Gastrocnemius medialis (tissue), 4 donors: ENCODE data around the gene VCL. TPM values are rescaled to one million over a fixed set of nuclear protein-coding genes. Genes with fewer than 3 reads are reported as not detected.
A peak's percentile ranks its signal among the peaks of the same experiment; 100 is the strongest.

Experiments
- ATAC-seq, 2 donors: fragments of 150-250 bp; one replicate each; pipeline ENCODE4 v1.9.1; 2016
- DNase-seq, 2 donors: peaks; one replicate each; pipeline ENCODE4 v3.0.0-alpha.2; 2019
- H3K27ac ChIP-seq, 4 donors: fragments of 200-600 bp; sonication (generic); 1 replicate in 1 of 4; 2 replicates in 3 of 4; pipeline ENCODE4 v1.5.1; 2016 to 2018; ENCODE audit warnings: mild to moderate bottlenecking in 2 of 4, moderate library complexity in 1 of 4
- H3K27me3 ChIP-seq, 3 donors: fragments of 200-600 bp; sonication (generic) in 2 of 3; 1 replicate in 1 of 3; 2 replicates in 2 of 3; pipeline versions ENCODE4 v1.5.1 to v1.6.0; 2016 to 2019; ENCODE audit warnings: mild to moderate bottlenecking in 1 of 3, moderate library complexity in 1 of 3
- H3K36me3 ChIP-seq, 2 donors: fragments of 200-600 bp; sonication (generic) in 1 of 2; one replicate each; pipeline ENCODE4 v1.5.1; 2017 to 2018
- H3K4me1 ChIP-seq, 2 donors: fragments of 200-600 bp; sonication (generic) in 1 of 2; one replicate each; pipeline ENCODE4 v1.5.1; 2016 to 2017; ENCODE audit warnings: mild to moderate bottlenecking in 2 of 2
- H3K4me3 ChIP-seq, 4 donors: fragments of 200-600 bp; sonication (generic) in 3 of 4; 1 replicate in 1 of 4; 2 replicates in 3 of 4; pipeline ENCODE4 v1.5.1; 2016 to 2019; ENCODE audit warnings: mild to moderate bottlenecking in 2 of 4
- H3K9me3 ChIP-seq, 3 donors: fragments of 200-600 bp; sonication (generic) in 2 of 3; 1 replicate in 1 of 3; 2 replicates in 2 of 3; pipeline ENCODE4 v1.5.1; 2016 to 2019
- POLR2A ChIP-seq, 2 donors: fragments of 450-650 bp; IDR thresholded peaks; one replicate each; pipeline ENCODE4 v1.6.1; 2017; ENCODE audit warnings: antibody characterized with exemption in 2 of 2, mild to moderate bottlenecking in 2 of 2, moderate library complexity in 2 of 2
- in situ Hi-C, 4 donors: fragments of 200-750 bp; cut with MboI; loops; one replicate each; pipeline versions ENCODE4 v1.15.0 to v1.8.0; 2017; ENCODE audit warnings: low sequenced_read_pairs in 4 of 4
- intact Hi-C: fragments of 100-400 bp; cut with DNase I; formaldehyde crosslinking; loops from one replicate; pipeline ENCODE4 v1.15.1; 2023; ENCODE audit warnings: low total_unique reads
- total RNA-seq, 4 donors: library from RNA; depleted of rRNA; stranded (reverse); fragments of >200 nt; gene quantifications; one replicate each; pipeline versions ENCODE4 v1.1.0 to v1.2.3, GENCODE V29; 2016
- TF ChIP-seq, protein P1 (sequence below), 5 experiments: fragments of 450-650 bp in 3 of 5; fragments of 200-600 bp in 2 of 5; sonication (generic) in 2 of 5; IDR thresholded peaks in 4 of 5; conservative IDR thresholded peaks in 1 of 5; 1 replicate in 4 of 5; 2 replicates in 1 of 5; pipeline ENCODE4 v1.5.1; 2016 to 2019; ENCODE audit warnings: antibody characterized with exemption in 5 of 5, mild to moderate bottlenecking in 3 of 5, moderate library complexity in 3 of 5

Gene VCL
- total RNA-seq, 4 donors from 2014 or later: 129 to 299 (median 210) TPM

DNA sequence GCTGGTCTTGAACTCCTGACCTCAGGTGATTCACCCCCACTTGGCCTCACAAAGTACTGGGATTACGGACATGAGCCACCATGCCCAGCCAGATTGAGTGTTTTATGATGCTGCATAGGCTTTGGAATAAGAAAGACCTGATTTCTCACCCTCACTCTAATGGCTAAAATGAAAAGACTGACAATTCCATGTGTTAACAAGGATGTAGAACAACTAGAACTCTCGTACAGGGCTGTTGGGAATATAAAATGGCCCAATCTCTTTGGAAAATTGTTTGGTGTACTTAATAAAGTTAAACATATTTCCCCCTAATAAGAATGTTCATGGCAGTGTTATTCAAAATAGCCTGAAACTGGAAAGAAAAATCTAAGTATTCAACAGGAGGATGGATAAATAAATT is 43.2 kb upstream of the VCL start:
- no peak for ATAC-seq
- H3K27me3 ChIP-seq: no peaks in the 10 kb centered on the region
- intact Hi-C loops (loop anchor here (5.0 kb wide), 2 partner anchors 67 to 128 kb away; no protein-coding TSS in a partner anchor), in situ Hi-C loops (no loop called here)
- TF ChIP-seq POLR2A (IDR thresholded peaks at IDR 0.05): no peak
- TF ChIP-seq, protein P1, sequence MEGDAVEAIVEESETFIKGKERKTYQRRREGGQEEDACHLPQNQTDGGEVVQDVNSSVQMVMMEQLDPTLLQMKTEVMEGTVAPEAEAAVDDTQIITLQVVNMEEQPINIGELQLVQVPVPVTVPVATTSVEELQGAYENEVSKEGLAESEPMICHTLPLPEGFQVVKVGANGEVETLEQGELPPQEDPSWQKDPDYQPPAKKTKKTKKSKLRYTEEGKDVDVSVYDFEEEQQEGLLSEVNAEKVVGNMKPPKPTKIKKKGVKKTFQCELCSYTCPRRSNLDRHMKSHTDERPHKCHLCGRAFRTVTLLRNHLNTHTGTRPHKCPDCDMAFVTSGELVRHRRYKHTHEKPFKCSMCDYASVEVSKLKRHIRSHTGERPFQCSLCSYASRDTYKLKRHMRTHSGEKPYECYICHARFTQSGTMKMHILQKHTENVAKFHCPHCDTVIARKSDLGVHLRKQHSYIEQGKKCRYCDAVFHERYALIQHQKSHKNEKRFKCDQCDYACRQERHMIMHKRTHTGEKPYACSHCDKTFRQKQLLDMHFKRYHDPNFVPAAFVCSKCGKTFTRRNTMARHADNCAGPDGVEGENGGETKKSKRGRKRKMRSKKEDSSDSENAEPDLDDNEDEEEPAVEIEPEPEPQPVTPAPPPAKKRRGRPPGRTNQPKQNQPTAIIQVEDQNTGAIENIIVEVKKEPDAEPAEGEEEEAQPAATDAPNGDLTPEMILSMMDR (IDR thresholded peaks at IDR 0.05 in 4 of 5, conservative IDR thresholded peaks at IDR 0.05 in 1 of 5): no peak
- no peak overlapping the region for H3K4me3 ChIP-seq
- DNase-seq: no peak
- no peaks in the 10 kb centered on the region for H3K9me3 ChIP-seq
- no peaks in the 10 kb centered on the region for H3K36me3 ChIP-seq
- H3K4me1 ChIP-seq: peaks cover 10 to 11% of the 10 kb centered on the region in 2 donors
- H3K27ac ChIP-seq: no peak overlapping the region

DNA sequence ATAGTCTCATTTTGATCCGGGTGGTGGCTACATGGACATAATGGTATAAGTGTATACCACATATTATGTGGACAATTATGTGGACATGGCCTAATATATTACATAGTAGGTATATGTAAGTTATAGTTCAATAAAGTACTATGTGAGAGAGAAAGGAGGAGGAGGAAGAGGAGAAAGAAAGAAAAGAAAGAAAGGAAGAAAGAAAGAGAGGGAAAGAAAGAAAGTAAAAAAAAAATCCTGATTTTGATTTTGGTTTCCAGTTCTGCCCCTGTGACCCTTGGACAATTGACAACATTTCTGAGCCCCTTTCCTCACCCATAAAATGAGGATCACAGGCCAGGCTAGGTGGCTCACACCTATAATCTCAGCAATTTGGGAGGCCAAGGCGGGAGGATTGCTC is 42.2 kb upstream of the VCL start:
- H3K4me3 ChIP-seq: no peak overlapping the region
- no peak for TF ChIP-seq POLR2A (IDR thresholded peaks at IDR 0.05)
- TF ChIP-seq, protein P1 (IDR thresholded peaks at IDR 0.05 in 4 of 5, conservative IDR thresholded peaks at IDR 0.05 in 1 of 5): no peak
- peak overlapping the region in 2 of 4 donors; percentile 58 to 71 for H3K27ac ChIP-seq
- in situ Hi-C loops (no loop called here), intact Hi-C loops (loop anchor here (5.0 kb wide), 2 partner anchors 68 to 127 kb away; no protein-coding TSS in a partner anchor)
- H3K9me3 ChIP-seq: no peaks in the 10 kb centered on the region
- DNase-seq (no peak), ATAC-seq (no peak)
- H3K4me1 ChIP-seq: peaks cover 10 to 11% of the 10 kb centered on the region in 2 donors
- H3K36me3 ChIP-seq: no peaks in the 10 kb centered on the region
- no peaks in the 10 kb centered on the region for H3K27me3 ChIP-seq

DNA sequence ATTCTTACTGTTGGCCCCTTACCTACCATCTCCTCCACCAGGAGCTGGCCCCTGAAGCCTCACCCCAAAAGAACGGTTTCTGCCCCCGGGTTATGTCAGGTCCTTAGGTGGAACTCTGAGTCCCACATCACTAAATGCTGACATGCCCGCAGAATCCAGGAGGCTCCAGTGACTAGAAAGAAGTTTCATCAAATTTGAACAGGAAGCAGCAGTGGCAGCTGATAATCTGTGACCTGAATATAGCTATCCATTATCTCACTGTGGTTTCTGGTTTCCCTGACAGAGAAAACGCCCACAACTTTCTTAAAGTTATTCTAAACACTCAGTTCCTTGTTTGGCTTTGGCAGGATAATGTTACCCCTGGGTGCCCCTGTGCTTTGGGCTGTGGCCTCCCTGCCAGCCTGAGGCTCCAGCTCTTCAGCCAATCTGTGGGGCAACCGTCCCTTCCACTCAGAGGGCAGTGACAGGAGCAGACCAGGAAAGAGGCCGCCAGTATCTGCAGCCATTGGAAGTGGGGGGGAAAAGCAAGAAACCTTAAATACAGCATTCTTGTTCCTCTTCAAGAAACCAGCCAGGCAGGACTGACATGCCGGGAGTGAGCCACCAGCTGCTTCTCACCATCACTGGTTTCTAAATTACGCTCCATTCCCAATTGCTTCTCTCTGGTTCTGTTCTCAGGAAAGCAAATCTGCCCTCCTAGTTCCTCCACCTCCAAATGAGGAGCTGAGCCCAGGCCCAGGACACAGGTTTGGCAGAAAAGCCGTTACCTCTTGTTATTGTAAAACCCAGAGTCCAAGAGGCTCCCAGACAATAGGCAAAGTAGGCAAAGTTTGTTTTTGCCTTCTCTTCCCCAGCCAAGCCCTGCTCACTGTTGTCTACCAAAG is 41.2 kb upstream of the VCL start:
- intact Hi-C loops (loop anchor here (5.0 kb wide), 2 partner anchors 69 to 126 kb away; no protein-coding TSS in a partner anchor), in situ Hi-C loops (no loop called here)
- TF ChIP-seq, protein P1 (IDR thresholded peaks at IDR 0.05 in 4 of 5, conservative IDR thresholded peaks at IDR 0.05 in 1 of 5): no peak
- TF ChIP-seq POLR2A (IDR thresholded peaks at IDR 0.05): no peak
- Histone ChIP-seq H3K27ac (peak overlapping the region; percentile 41 to 76 (median 64)), H3K4me1 (peaks cover 10 to 11% of the 10 kb centered on the region in 2 donors), H3K9me3 (no peaks in the 10 kb centered on the region), H3K36me3 (no peaks in the 10 kb centered on the region), H3K27me3 (no peaks in the 10 kb centered on the region), H3K4me3 (no peak overlapping the region)
- DNase-seq: peak in 1 of 2 donors; percentile 27
- peak; percentile 43 to 69 for ATAC-seq

DNA sequence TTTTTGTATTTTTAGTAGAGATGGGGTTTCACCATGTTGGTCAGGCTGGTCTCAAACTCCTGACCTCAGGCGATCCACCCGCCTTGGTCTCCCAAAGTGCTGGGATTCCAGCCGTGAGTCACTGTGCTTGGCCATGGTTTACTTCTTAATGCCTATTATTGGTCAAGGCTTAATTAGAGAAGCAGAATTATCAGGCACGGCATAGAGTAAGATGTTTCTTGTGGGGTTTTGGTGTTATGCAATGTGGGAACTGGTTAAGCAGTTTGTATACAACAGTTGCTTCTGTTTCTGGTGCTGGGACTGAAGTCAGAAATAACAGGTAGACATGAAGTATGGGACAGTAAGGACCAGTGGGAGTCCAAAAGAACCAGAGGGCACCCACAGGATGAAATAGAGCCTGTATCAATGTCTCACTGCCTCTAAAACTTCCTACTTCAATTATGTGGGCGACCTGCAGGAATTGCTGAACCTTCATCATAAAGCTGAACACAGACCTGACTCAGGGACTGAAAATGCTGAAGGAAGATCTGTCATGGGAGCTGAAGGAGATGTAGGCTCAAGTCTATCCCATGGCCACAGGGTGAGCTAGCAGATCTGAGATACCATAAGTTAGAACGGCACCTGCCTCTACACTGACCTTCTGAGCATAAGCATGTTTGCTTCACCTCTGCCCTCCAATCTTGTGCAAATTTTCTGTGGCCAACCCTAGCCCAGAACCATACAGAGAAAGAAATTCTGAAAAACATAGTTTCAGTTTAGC is 38.3 kb upstream of the VCL start:
- H3K27me3 ChIP-seq: no peaks in the 10 kb centered on the region
- no peaks in the 10 kb centered on the region for H3K36me3 ChIP-seq
- H3K4me3 ChIP-seq: no peak overlapping the region
- intact Hi-C loops: loop anchor here (5.0 kb wide), 2 partner anchors 72 to 123 kb away; no protein-coding TSS in a partner anchor
- no peak for ATAC-seq
- no peaks in the 10 kb centered on the region for H3K9me3 ChIP-seq
- in situ Hi-C loops: loop anchor here in 1 of 4 donors (10.0 kb wide), 1 partner anchor 125 kb away; no protein-coding TSS in a partner anchor
- DNase-seq: no peak
- H3K4me1 ChIP-seq: peaks cover 10 to 11% of the 10 kb centered on the region in 2 donors
- no peak overlapping the region for H3K27ac ChIP-seq
- TF ChIP-seq, protein P1 (IDR thresholded peaks at IDR 0.05 in 4 of 5, conservative IDR thresholded peaks at IDR 0.05 in 1 of 5): no peak
